H1 (cell line): ENCODE results near the gene CABLES2. TPM values are rescaled to one million over a fixed set of nuclear protein-coding genes. Genes with fewer than 3 reads are reported as not detected.
A peak's percentile ranks its signal among the peaks of the same experiment; 100 is the strongest.

Source experiments
- CTCF ChIA-PET: fragments of 300-600 bp; sonication (Branson Sonifier 250); formaldehyde crosslinking; loops from one replicate; lab custom pipeline; 2021; ENCODE audit not compliant: partially characterized antibody; lab: Charles Lee
- POLR2A ChIA-PET: fragments of 300-600 bp; sonication (Branson Sonifier 250); formaldehyde crosslinking; loops from one replicate; lab custom pipeline; 2021; ENCODE audit warnings: inconsistent platforms; ENCODE audit not compliant: partially characterized antibody; lab: Charles Lee
- DNase-seq, 2 experiments: peaks; one replicate each; pipeline versions ENCODE4 v3.0.0 to v3.0.0-alpha.2; 2010 to 2022; ENCODE audit warnings: low spot score in 2 of 2, low read depth in 1 of 2, mixed read lengths in 1 of 2
- FAIRE-seq: peaks from 2 replicates; lab custom pipeline; 2011; peaks lifted over from hg19 to GRCh38; lab: Jason Lieb, UNC
- H2AFZ ChIP-seq: 2 replicates; pipeline ENCODE4 v1.8.1; 2012; ENCODE audit warnings: low read length, inconsistent platforms
- H2AK5ac ChIP-seq: 2 replicates; pipeline ENCODE4 v1.6.1; 2013; ENCODE audit warnings: low read depth, low read length
- H2BK120ac ChIP-seq: replicated peaks from 2 replicates; pipeline ENCODE3; 2013; ENCODE audit warnings: low read depth, low read length, inconsistent platforms
- H2BK12ac ChIP-seq: 2 replicates; pipeline ENCODE4 v1.6.1; 2013; ENCODE audit warnings: low read depth, low read length
- H2BK15ac ChIP-seq: 2 replicates; pipeline ENCODE4 v1.6.1; 2013; ENCODE audit warnings: low read length
- H2BK20ac ChIP-seq: 2 replicates; pipeline ENCODE4 v1.6.1; 2013; ENCODE audit warnings: low read length
- H2BK5ac ChIP-seq: 2 replicates; pipeline ENCODE4 v1.6.1; 2013; ENCODE audit warnings: low read depth, low read length
- H3K14ac ChIP-seq: 2 replicates; pipeline ENCODE4 v1.6.1; 2013; ENCODE audit warnings: inconsistent platforms; ENCODE audit not compliant: insufficient read length
- H3K18ac ChIP-seq: 2 replicates; pipeline ENCODE4 v1.6.1; 2013; ENCODE audit warnings: low read length; ENCODE audit errors: extremely low read depth
- H3K23ac ChIP-seq: 2 replicates; pipeline ENCODE4 v1.6.1; 2013; ENCODE audit warnings: inconsistent platforms; ENCODE audit not compliant: insufficient read length
- H3K23me2 ChIP-seq: 2 replicates; pipeline ENCODE4 v1.6.1; 2013; ENCODE audit warnings: low read depth, low read length
- H3K27ac ChIP-seq: 2 replicates; pipeline ENCODE4 v1.6.1; 2011; ENCODE audit warnings: low read depth, low read length, inconsistent platforms
- H3K27me3 ChIP-seq, 4 experiments: replicated peaks in 1 of 4; 1 replicate in 1 of 4; 2 replicates in 3 of 4; pipeline versions ENCODE4 v1.6.1 to v1.8.1; 2011 to 2013; ENCODE audit warnings: low read length in 3 of 4, mild to moderate bottlenecking in 3 of 4, inconsistent platforms in 2 of 4, mixed read lengths in 2 of 4, moderate library complexity in 1 of 4; ENCODE audit not compliant: control insufficient read depth in 3 of 4, insufficient read depth in 3 of 4; ENCODE audit errors: extremely low read depth in 1 of 4
- H3K36me3 ChIP-seq, 4 experiments: 2 replicates each; pipeline versions ENCODE4 v1.6.1 to v1.8.1; 2011 to 2013; ENCODE audit warnings: mild to moderate bottlenecking in 4 of 4, low read length in 3 of 4, moderate library complexity in 2 of 4, control low read depth in 1 of 4, inconsistent platforms in 1 of 4; ENCODE audit not compliant: insufficient read depth in 4 of 4, control insufficient read depth in 2 of 4
- H3K4ac ChIP-seq: replicated peaks from 2 replicates; pipeline ENCODE3; 2013; ENCODE audit warnings: low read length, low read depth, mixed read lengths, inconsistent platforms; ENCODE audit not compliant: insufficient read length
- H3K4me1 ChIP-seq, 4 experiments: replicated peaks in 1 of 4; 1 replicate in 1 of 4; 2 replicates in 3 of 4; pipeline versions ENCODE4 v1.6.1 to v1.8.1; 2011 to 2013; ENCODE audit warnings: low read length in 3 of 4, inconsistent platforms in 2 of 4, mixed read lengths in 1 of 4; ENCODE audit not compliant: insufficient read depth in 4 of 4, control insufficient read depth in 3 of 4
- H3K4me2 ChIP-seq, 2 experiments: 2 replicates each; pipeline versions ENCODE4 v1.6.1 to v1.8.1; 2011 to 2013; ENCODE audit warnings: low read depth in 2 of 2, low read length in 2 of 2, control low read depth in 1 of 2, inconsistent platforms in 1 of 2, mild to moderate bottlenecking in 1 of 2; ENCODE audit not compliant: insufficient read depth in 1 of 2
- H3K4me3 ChIP-seq, 4 experiments: fragments of 200-600, 300-600 bp in 1 of 4; sonication (generic), shearing (Covaris generic), sonication (Bioruptor Twin) in 1 of 4; 2 replicates each; pipeline versions ENCODE4 v1.5.1 to v1.8.1; 2011 to 2016; ENCODE audit warnings: low read length in 4 of 4, low read depth in 3 of 4, control low read depth in 2 of 4, inconsistent platforms in 2 of 4, mild to moderate bottlenecking in 2 of 4, mixed read lengths in 1 of 4, moderate library complexity in 1 of 4; ENCODE audit not compliant: insufficient read depth in 2 of 4; ENCODE audit errors: extremely low read depth in 1 of 4
- H3K56ac ChIP-seq: replicated peaks from 2 replicates; pipeline ENCODE3; 2013; ENCODE audit warnings: low read depth, mild to moderate bottlenecking, mixed read lengths, low read length, inconsistent platforms; ENCODE audit not compliant: insufficient read length
- H3K79me1 ChIP-seq: 2 replicates; pipeline ENCODE4 v1.6.1; 2013; ENCODE audit warnings: low read depth, low read length, control low read depth
- H3K79me2 ChIP-seq, 2 experiments: 2 replicates each; pipeline versions ENCODE4 v1.6.1 to v1.8.1; 2012 to 2013; ENCODE audit warnings: low read length in 2 of 2, mild to moderate bottlenecking in 2 of 2, inconsistent platforms in 1 of 2; ENCODE audit not compliant: insufficient read depth in 2 of 2, control insufficient read depth in 1 of 2
- H3K9ac ChIP-seq, 4 experiments: replicated peaks in 1 of 4; 1 replicate in 1 of 4; 2 replicates in 3 of 4; pipeline versions ENCODE4 v1.6.1 to v1.8.1; 2011 to 2013; ENCODE audit warnings: low read depth in 3 of 4, low read length in 3 of 4, control low read depth in 2 of 4, mild to moderate bottlenecking in 2 of 4, moderate library complexity in 2 of 4, inconsistent platforms in 1 of 4; ENCODE audit errors: extremely low read depth in 1 of 4
- H3K9me3 ChIP-seq, 2 experiments: 2 replicates each; pipeline versions ENCODE4 v1.6.1 to v1.8.1; 2012 to 2013; ENCODE audit warnings: mild to moderate bottlenecking in 2 of 2, moderate library complexity in 2 of 2, control low read depth in 1 of 2, inconsistent platforms in 1 of 2, low read depth in 1 of 2, low read length in 1 of 2, mixed read lengths in 1 of 2; ENCODE audit not compliant: insufficient read depth in 2 of 2
- H4K20me1 ChIP-seq, 2 experiments: replicated peaks in 1 of 2; 2 replicates each; pipeline versions ENCODE3 to v1.8.1; 2011 to 2013; ENCODE audit warnings: inconsistent platforms in 2 of 2, low read length in 2 of 2, mild to moderate bottlenecking in 1 of 2; ENCODE audit not compliant: insufficient read depth in 2 of 2, control insufficient read depth in 1 of 2
- H4K5ac ChIP-seq: 2 replicates; pipeline ENCODE4 v1.6.1; 2013; ENCODE audit warnings: low read length, low read depth, mixed read lengths, inconsistent platforms; ENCODE audit not compliant: insufficient read length
- H4K8ac ChIP-seq: 2 replicates; pipeline ENCODE4 v1.8.0; 2013; ENCODE audit warnings: mild to moderate bottlenecking, moderate library complexity, low read length, inconsistent platforms; ENCODE audit not compliant: insufficient read depth; ENCODE audit errors: extremely low read depth
- H4K91ac ChIP-seq: replicated peaks from 2 replicates; pipeline ENCODE3; 2013; ENCODE audit warnings: low read length, mixed read lengths, inconsistent platforms; ENCODE audit not compliant: insufficient read length
- ASH2L ChIP-seq: fragments of 200-600, 300-600 bp; sonication (generic); IDR thresholded peaks from one replicate; pipeline ENCODE4 v1.7.1; 2017; ENCODE audit warnings: low read length
- CBX8 ChIP-seq: fragments of 300-800, 300-1000 bp; sonication (generic); IDR thresholded peaks from 2 replicates; pipeline ENCODE4 v1.7.1; 2016; ENCODE audit warnings: low read depth, low read length, borderline replicate concordance
- CTBP2 ChIP-seq: IDR thresholded peaks from 2 replicates; pipeline ENCODE4 v1.7.0; 2011; ENCODE audit warnings: borderline replicate concordance, mild to moderate bottlenecking, moderate library complexity, mixed read lengths, low read length; ENCODE audit not compliant: insufficient read depth, insufficient read length
- NRF1 ChIP-seq: IDR thresholded peaks from 2 replicates; pipeline ENCODE4 v1.6.1; 2011; ENCODE audit warnings: mild to moderate bottlenecking, low read depth, low read length, improper control_type of control experiment
- SIN3A ChIP-seq, 2 experiments: IDR thresholded peaks in 1 of 2; conservative IDR thresholded peaks in 1 of 2; 2 replicates each; pipeline ENCODE4 v1.6.1; 2011 to 2012; ENCODE audit warnings: low read length in 2 of 2, improper control_type of control experiment in 1 of 2, low read depth in 1 of 2, mild to moderate bottlenecking in 1 of 2
- TBP ChIP-seq: IDR thresholded peaks from 2 replicates; pipeline ENCODE4 v1.6.1; 2011; ENCODE audit warnings: low read depth, low read length, improper control_type of control experiment
- WGBS, 2 experiments: shearing (Covaris generic) in 1 of 2; methylation state at CpG; one replicate each; pipeline versions ENCODE4 v1.1.6 to v1.1.7; 2013 to 2015; ENCODE audit warnings: low lambda C conversion rate in 2 of 2, mixed read lengths in 2 of 2, inconsistent platforms in 1 of 2, low coverage in 1 of 2, missing lambda C conversion rate in 1 of 2; ENCODE audit not compliant: insufficient replicate concordance in 2 of 2, insufficient coverage in 1 of 2, insufficient read length in 1 of 2; ENCODE audit errors: extremely low coverage in 1 of 2, missing lambda C conversion rate in 1 of 2; 5-methylcytosine and 5-hydroxymethylcytosine counted together
- polyA plus RNA-seq, 7 experiments: library from polyadenylated mRNA; depleted of rRNA in 3 of 7; stranded (reverse) in 5 of 7; unstranded in 2 of 7; fragments of >200 nt in 5 of 7; fragments of 200-250 nt in 2 of 7; gene quantifications; 1 replicate in 5 of 7; 2 replicates in 1 of 7; 4 replicates in 1 of 7; pipeline versions ENCODE4 v1.2.1 to v1.2.3, GENCODE V29; 2011 to 2013; ENCODE audit warnings: missing spikeins in 2 of 7, mixed read lengths in 2 of 7
- total RNA-seq: library from RNA; stranded (reverse); fragmentation: NEBNext Ultra II Directional; extraction: Animal tissue kit (Norgen Biotek cat#: 25700); gene quantifications from 2 replicates; pipeline ENCODE4 v1.2.1, GENCODE V29; 2021
- TF ChIP-seq, protein P1 (sequence below), 3 experiments: IDR thresholded peaks; 1 replicate in 2 of 3; 2 replicates in 1 of 3; pipeline versions ENCODE4 v1.5.1 to v1.6.1; 2011; ENCODE audit warnings: low read length in 3 of 3, mild to moderate bottlenecking in 3 of 3, inconsistent platforms in 2 of 3, low read depth in 1 of 3, moderate library complexity in 1 of 3; ENCODE audit not compliant: insufficient read depth in 1 of 3; ENCODE audit errors: control extremely low read depth in 1 of 3

Gene CABLES2
- total and polyA plus RNA-seq, 2 of the 8 experiments (the other 6 are each of a cell fraction or from before 2014, with no cell fraction given): 8.0 to 8.8 TPM

GRCh38 chr20:62377615-62378178, 29.4 kb downstream of the CABLES2 start:
- 89% methylated on average over 13 of the region's 15 CpGs; no CpG with 5 or more reads in 1 of the 2 experiments for WGBS, 2 experiments
- TF ChIP-seq CBX8 (no peak), NRF1 (no peak), TBP (no peak), ASH2L (no peak), CTBP2 (no peak), SIN3A (conservative IDR thresholded peaks at IDR 0.05 in 1 of 2, IDR thresholded peaks at IDR 0.05 in 1 of 2; ENCODE audit: low read depth in 1 of 2, low read length in 2 of 2) (no peak)
- TF ChIP-seq, protein P1, sequence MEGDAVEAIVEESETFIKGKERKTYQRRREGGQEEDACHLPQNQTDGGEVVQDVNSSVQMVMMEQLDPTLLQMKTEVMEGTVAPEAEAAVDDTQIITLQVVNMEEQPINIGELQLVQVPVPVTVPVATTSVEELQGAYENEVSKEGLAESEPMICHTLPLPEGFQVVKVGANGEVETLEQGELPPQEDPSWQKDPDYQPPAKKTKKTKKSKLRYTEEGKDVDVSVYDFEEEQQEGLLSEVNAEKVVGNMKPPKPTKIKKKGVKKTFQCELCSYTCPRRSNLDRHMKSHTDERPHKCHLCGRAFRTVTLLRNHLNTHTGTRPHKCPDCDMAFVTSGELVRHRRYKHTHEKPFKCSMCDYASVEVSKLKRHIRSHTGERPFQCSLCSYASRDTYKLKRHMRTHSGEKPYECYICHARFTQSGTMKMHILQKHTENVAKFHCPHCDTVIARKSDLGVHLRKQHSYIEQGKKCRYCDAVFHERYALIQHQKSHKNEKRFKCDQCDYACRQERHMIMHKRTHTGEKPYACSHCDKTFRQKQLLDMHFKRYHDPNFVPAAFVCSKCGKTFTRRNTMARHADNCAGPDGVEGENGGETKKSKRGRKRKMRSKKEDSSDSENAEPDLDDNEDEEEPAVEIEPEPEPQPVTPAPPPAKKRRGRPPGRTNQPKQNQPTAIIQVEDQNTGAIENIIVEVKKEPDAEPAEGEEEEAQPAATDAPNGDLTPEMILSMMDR (IDR thresholded peaks at IDR 0.05; ENCODE audit: control extremely low read depth in 1 of 3, insufficient read depth in 1 of 3, low read depth in 1 of 3, low read length in 3 of 3): no peak

More at GRCh38 chr20:62377615-62378178, 29.4 kb downstream of the CABLES2 start:
- CTCF ChIA-PET: interaction anchor here (0.9 to 14.1 kb wide), 6 partner anchors 8 to 286 kb away, joined by 3 to 212 read pairs (median 5); partner anchors contain the start of genes LAMA5 and RPS21
- Histone ChIP-seq H3K4me2 (no peak overlapping the region), H2BK15ac (peak overlapping the region; percentile 19; the same call in 1 of the 2 replicates), H3K4me1 (peaks cover 0 to 30% (median 28%) of the 10 kb centered on the region in 4 experiments; a peak in 6 of 7 replicates), H2AK5ac (peak overlapping the region; percentile 75; the same call in 1 of the 2 replicates), H3K9me3 (no peaks in the 10 kb centered on the region), H3K23me2 (peaks cover 5% of the 10 kb centered on the region; the same call in 1 of the 2 replicates), H4K8ac (no peak overlapping the region; the same call in 1 of the 2 replicates), H3K79me1 (no peaks in the 10 kb centered on the region), H3K14ac (peak overlapping the region; percentile 18), H3K4me3 (no peak overlapping the region), H4K5ac (peak overlapping the region; percentile 22), H2BK12ac (peak overlapping the region; percentile 90; the same call in 1 of the 2 replicates), H3K56ac (no peak overlapping the region), H2BK20ac (0 out of 2 replicates have a peak overlapping the region, but pooled peaks have one; percentile 40), H3K27me3 (no peaks in the 10 kb centered on the region), H3K4ac (no peak overlapping the region), H3K9ac (no peak overlapping the region), H4K91ac (peak overlapping the region; percentile 73), H3K79me2 (no peaks in the 10 kb centered on the region), H4K20me1 (peaks cover 0 to 8% of the 10 kb centered on the region in 2 experiments), H2BK120ac (peak overlapping the region; percentile 95), H3K36me3 (peaks cover 0 to 5% (median 2%) of the 10 kb centered on the region in 4 experiments; a peak in 4 of 8 replicates), H3K18ac (peak overlapping the region; percentile 38), H3K27ac (peak overlapping the region; percentile 31; the same call in 1 of the 2 replicates), H2AFZ (no peak overlapping the region), H3K23ac (no peak overlapping the region), H2BK5ac (peak overlapping the region; percentile 88; the same call in 1 of the 2 replicates)
- POLR2A ChIA-PET: interaction anchor here (0.8 to 10.7 kb wide), 10 partner anchors 9 to 81 kb away, joined by 3 to 213 read pairs (median 4); partner anchors contain the start of genes LAMA5 and RPS21
- DNase-seq (no peak), FAIRE-seq (no peak)
